HepG2 (cell line): ENCODE data around the gene IL1RL2. TPM values are rescaled to one million over a fixed set of nuclear protein-coding genes. Genes with fewer than 3 reads are reported as not detected.

Experiments
- ATAC-seq: fragments of 200-7000 bp; cut with Tn5 transposase; 3 replicates; pipeline ENCODE4 v1.9.1; 2020; ENCODE audit warnings: mild to moderate bottlenecking, moderate library complexity
- BruUV-seq: library from RNA; stranded (reverse); fragments of 400-500 nt; replicated peaks from 2 replicates; lab custom pipeline; 2021; lab: Mats Ljungman, UMichigan
- CTCF ChIA-PET: fragments of 300-600 bp; formaldehyde crosslinking; extraction: SDS; loops from one replicate; lab custom pipeline; 2021; ENCODE audit warnings: low total read pairs, inconsistent platforms, low intra/inter-chr PET ratio; lab: Yijun Ruan, JAX
- POLR2A ChIA-PET: fragments of 350-600 bp; sonication (Branson Sonifier 250); formaldehyde crosslinking; loops from one replicate; lab custom pipeline; 2020; ENCODE audit warnings: antibody characterized with exemption, inconsistent platforms; lab: Yijun Ruan, JAX
- DNase-seq: peaks from one replicate; pipeline ENCODE4 v3.0.0-alpha.2; 2015; ENCODE audit warnings: low spot score
- FAIRE-seq: peaks from 3 replicates; lab custom pipeline; 2011; peaks lifted over from hg19 to GRCh38; lab: Jason Lieb, UNC
- H2AFZ ChIP-seq: one replicate; pipeline ENCODE4 v1.6.1; 2011; ENCODE audit warnings: low read length, inconsistent platforms
- H3K27ac ChIP-seq: fragments of 300-600 bp; 3 replicates; pipeline ENCODE4 v1.8.0; 2011; ENCODE audit warnings: mixed run types, mild to moderate bottlenecking, mixed read lengths, low read length, inconsistent platforms; ENCODE audit not compliant: insufficient read depth; ENCODE audit errors: extremely low read length
- H3K27me3 ChIP-seq, 2 experiments: fragments of 200-600 bp in 1 of 2; 2 replicates in 1 of 2; 3 replicates in 1 of 2; pipeline versions ENCODE4 v1.6.0 to v1.8.0; 2011; ENCODE audit warnings: low read length in 2 of 2, mild to moderate bottlenecking in 2 of 2, moderate library complexity in 2 of 2, inconsistent platforms in 1 of 2; ENCODE audit not compliant: insufficient read depth in 2 of 2, control insufficient read depth in 1 of 2
- H3K36me3 ChIP-seq, 2 experiments: fragments of 200-600 bp in 1 of 2; replicated peaks in 1 of 2; 2 replicates in 1 of 2; 3 replicates in 1 of 2; pipeline versions ENCODE4 v1.5.1 to v1.8.0; 2011; ENCODE audit warnings: low read length in 2 of 2, inconsistent platforms in 1 of 2; ENCODE audit not compliant: insufficient read depth in 2 of 2, control insufficient read depth in 1 of 2
- H3K4me1 ChIP-seq: 2 replicates; pipeline ENCODE4 v1.5.1; 2012; ENCODE audit warnings: low read length, inconsistent platforms; ENCODE audit not compliant: insufficient read depth
- H3K4me2 ChIP-seq: 2 replicates; pipeline ENCODE4 v1.6.0; 2011; ENCODE audit warnings: low read depth, low read length, inconsistent platforms
- H3K4me3 ChIP-seq, 3 experiments: fragments of 200-600 bp in 1 of 3; sonication (generic), shearing (Covaris generic) in 1 of 3; replicated peaks in 1 of 3; 2 replicates each; pipeline ENCODE4 v1.5.1; 2011 to 2016; ENCODE audit warnings: low read length in 3 of 3, inconsistent platforms in 2 of 3, low read depth in 2 of 3, mild to moderate bottlenecking in 2 of 3, control low read depth in 1 of 3, mixed read lengths in 1 of 3; ENCODE audit not compliant: insufficient read depth in 1 of 3
- H3K79me2 ChIP-seq: one replicate; pipeline ENCODE4 v1.6.1; 2011; ENCODE audit warnings: low read length, inconsistent platforms; ENCODE audit not compliant: insufficient read depth
- H3K9ac ChIP-seq: 2 replicates; pipeline ENCODE4 v1.6.0; 2011; ENCODE audit warnings: mild to moderate bottlenecking, low read depth, low read length, inconsistent platforms; ENCODE audit not compliant: insufficient read depth
- H3K9me3 ChIP-seq: 2 replicates; pipeline ENCODE4 v1.5.1; 2012; ENCODE audit warnings: mild to moderate bottlenecking, low read length
- H4K20me1 ChIP-seq: 2 replicates; pipeline ENCODE4 v1.6.0; 2011; ENCODE audit warnings: inconsistent platforms, mild to moderate bottlenecking, low read length, moderate library complexity; ENCODE audit not compliant: insufficient read depth
- ATM ChIP-seq: fragments of 450-650 bp; IDR thresholded peaks from 2 replicates; pipeline ENCODE4 v1.7.1; 2017; ENCODE audit warnings: mild to moderate bottlenecking, borderline replicate concordance
- FIP1L1 ChIP-seq: fragments of 200-400 bp; formaldehyde crosslinking; IDR thresholded peaks from 2 replicates; pipeline ENCODE4 v1.6.1; 2018; ENCODE audit warnings: low read depth, mild to moderate bottlenecking, low read length, moderate library complexity, borderline replicate concordance; ENCODE audit not compliant: insufficient read depth
- HES4 ChIP-seq: sonication (generic); formaldehyde crosslinking; IDR thresholded peaks from 2 replicates; pipeline ENCODE4 v1.9.0; 2021; ENCODE audit warnings: mild to moderate bottlenecking, missing genetic modification reagents, borderline replicate concordance
- HNRNPLL ChIP-seq: fragments of 200-400 bp; formaldehyde crosslinking; IDR thresholded peaks from 2 replicates; pipeline ENCODE4 v1.6.1; 2017; ENCODE audit warnings: mild to moderate bottlenecking, low read depth, low read length; ENCODE audit not compliant: poor library complexity, severe bottlenecking
- MXI1 ChIP-seq: IDR thresholded peaks from 3 replicates; pipeline ENCODE4 v1.6.1; 2012; ENCODE audit warnings: low read depth, low read length, inconsistent platforms, borderline replicate concordance
- PHB2 ChIP-seq: fragments of 450-650 bp; IDR thresholded peaks from 2 replicates; pipeline ENCODE4 v1.6.1; 2018; ENCODE audit not compliant: partially characterized antibody
- PRPF4 ChIP-seq: fragments of 200-400 bp; formaldehyde crosslinking; IDR thresholded peaks from 2 replicates; pipeline ENCODE4 v1.6.1; 2016; ENCODE audit warnings: low read length, low read depth; ENCODE audit not compliant: poor library complexity, severe bottlenecking
- RBM22 ChIP-seq: fragments of 200-400 bp; formaldehyde crosslinking; optimal IDR thresholded peaks from 2 replicates; pipeline ENCODE3; 2017; ENCODE audit warnings: mild to moderate bottlenecking, low read length, moderate library complexity
- SMARCE1 ChIP-seq: fragments of 450-650 bp; IDR thresholded peaks from 2 replicates; pipeline ENCODE4 v1.6.1; 2017; ENCODE audit warnings: borderline replicate concordance
- SNRNP70 ChIP-seq: fragments of 200-400 bp; formaldehyde crosslinking; IDR thresholded peaks from 2 replicates; pipeline ENCODE4 v1.6.1; 2017; ENCODE audit warnings: mild to moderate bottlenecking, low read depth, low read length, moderate library complexity
- SSRP1 ChIP-seq: IDR thresholded peaks from 2 replicates; pipeline ENCODE4 v1.6.1; 2016; ENCODE audit warnings: control low read depth
- TEAD2 ChIP-seq: sonication (generic); formaldehyde crosslinking; IDR thresholded peaks from 2 replicates; pipeline ENCODE4 v1.9.0; 2021; ENCODE audit warnings: missing genetic modification reagents
- ZBTB7B ChIP-seq: sonication (generic); formaldehyde crosslinking; IDR thresholded peaks from 2 replicates; pipeline ENCODE4 v1.4.0; 2020; ENCODE audit warnings: missing genetic modification reagents
- ZFY ChIP-seq: sonication (generic); formaldehyde crosslinking; IDR thresholded peaks from 2 replicates; pipeline ENCODE4 v1.4.0; 2020; ENCODE audit warnings: missing genetic modification reagents
- ZNF138 ChIP-seq: sonication (generic); formaldehyde crosslinking; IDR thresholded peaks from 2 replicates; pipeline ENCODE4 v1.5.0; 2020; ENCODE audit warnings: mild to moderate bottlenecking, low read depth, missing genetic modification reagents
- ZNF570 ChIP-seq: sonication (generic); formaldehyde crosslinking; IDR thresholded peaks from 2 replicates; pipeline ENCODE4 v1.4.0; 2020; ENCODE audit warnings: mild to moderate bottlenecking, missing genetic modification reagents, borderline replicate concordance
- ZNF766 ChIP-seq: sonication (generic); formaldehyde crosslinking; IDR thresholded peaks from 2 replicates; pipeline ENCODE4 v1.5.0; 2020; ENCODE audit warnings: missing genetic modification reagents, borderline replicate concordance
- WGBS: methylation state at CpG from one replicate; pipeline ENCODE4 v1.1.6; 2017; ENCODE audit warnings: low lambda C conversion rate; 5-methylcytosine and 5-hydroxymethylcytosine counted together
- in situ Hi-C: cut with HindIII; loops from 2 replicates; pipeline ENCODE4 v1.10.0; 2017; ENCODE audit warnings: low pct_unique_long_range_greater_than_20kb; ENCODE audit not compliant: extremely low pct_ligation_motif_present
- intact Hi-C: fragments of 100-400 bp; cut with micrococcal nuclease; formaldehyde crosslinking; loops from one replicate; pipeline ENCODE4 v1.10.0; 2022; ENCODE audit not compliant: unreplicated experiment
- polyA plus RNA-seq, 8 experiments: library from polyadenylated mRNA; depleted of rRNA in 3 of 8; stranded (reverse) in 7 of 8; unstranded in 1 of 8; fragments of >200 nt; fragmentation: Illumina TruSeq in 4 of 8; extraction: Trizol in 4 of 8; gene quantifications; 2 replicates each; pipeline versions ENCODE4 v1.2.1 to v1.2.3, GENCODE V29; 2011 to 2016; ENCODE audit warnings: low read depth in 4 of 8, missing spikeins in 1 of 8, mixed read lengths in 1 of 8; ENCODE audit not compliant: insufficient read depth in 1 of 8
- total RNA-seq, 5 experiments: library from RNA; depleted of rRNA; stranded (reverse); fragments of >200 nt; fragmentation: Illumina TruSeq; extraction: Trizol; gene quantifications; 2 replicates each; pipeline ENCODE4 v1.2.3, GENCODE V29; 2016; ENCODE audit warnings: low read depth in 1 of 5
- TF ChIP-seq, protein P1 (sequence below): IDR thresholded peaks from 2 replicates; pipeline ENCODE4 v1.6.1; 2012; ENCODE audit warnings: inconsistent platforms
- TF ChIP-seq, protein P2 (sequence below): sonication (generic); formaldehyde crosslinking; IDR thresholded peaks from 2 replicates; pipeline ENCODE4 v1.8.0; 2022; ENCODE audit warnings: missing genetic modification reagents, low read depth, mild to moderate bottlenecking, borderline replicate concordance
- TF ChIP-seq, protein P3 (sequence below): sonication (generic); formaldehyde crosslinking; IDR thresholded peaks from 2 replicates; pipeline ENCODE4 v1.8.1; 2023; ENCODE audit warnings: missing genetic modification reagents, mild to moderate bottlenecking, borderline replicate concordance

Gene IL1RL2
- total and polyA plus RNA-seq, 2 of the 13 experiments (the other 11 are each of a cell fraction or from before 2014, with no cell fraction given), result 0.03 TPM; not detected in 1

GRCh38 chr2:102251042-102251848, 64.4 kb downstream of the IL1RL2 start:
- no peaks in the 10 kb centered on the region for H3K36me3 ChIP-seq
- WGBS, result 5% methylated on average over 52 of the region's 52 CpGs
- FAIRE-seq, result no peak
- no peaks in the 10 kb centered on the region for H3K9me3 ChIP-seq
- H4K20me1 ChIP-seq, result no peaks in the 10 kb centered on the region
- no TSS peak for BruUV-seq
- H3K4me2 ChIP-seq, result peak overlapping the region; percentile 95
- no peaks in the 10 kb centered on the region for H3K79me2 ChIP-seq
- no peak overlapping the region for H3K9ac ChIP-seq
- in situ Hi-C loops (loop anchor here (5.0 kb wide), 2 partner anchors 106 to 191 kb away; partner anchors contain the start of gene IL18R1), intact Hi-C loops (loop anchor here (2.0 to 5.0 kb wide), 2 partner anchors 104 to 191 kb away; partner anchors contain the start of gene IL18R1)
- ChIA-PET POLR2A (no interaction called here), CTCF (interaction anchor here (0.8 to 1.1 kb wide), 2 partner anchors 104 to 198 kb away, joined by 3 to 5 read pairs; no protein-coding TSS in a partner anchor)
- ATAC-seq, result peak; percentile 95
- peak overlapping the region; percentile 15 to 76 (median 61) for H3K4me3 ChIP-seq
- H3K27me3 ChIP-seq, result peaks cover 2 to 47% of the 10 kb centered on the region in 2 experiments; a peak in 4 of 5 replicates
- peak overlapping the region; percentile 75 for H2AFZ ChIP-seq
- H3K4me1 ChIP-seq, result peaks cover 7% of the 10 kb centered on the region
- no peak overlapping the region for H3K27ac ChIP-seq
- peak; percentile 38 for DNase-seq
- TF ChIP-seq, protein P1, sequence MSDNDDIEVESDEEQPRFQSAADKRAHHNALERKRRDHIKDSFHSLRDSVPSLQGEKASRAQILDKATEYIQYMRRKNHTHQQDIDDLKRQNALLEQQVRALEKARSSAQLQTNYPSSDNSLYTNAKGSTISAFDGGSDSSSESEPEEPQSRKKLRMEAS, result peak; percentile 32; the same call in 1 of the 2 replicates
- TF ChIP-seq SSRP1 (CRISPR knock-in tag) (no peak), SMARCE1 (no peak), ZNF570 (no peak), ZFY (peak; percentile 41; the same call in 1 of the 2 replicates), ZBTB7B (CRISPR knock-in tag) (peak; percentile 59; the same call in 1 of the 2 replicates), HNRNPLL (peak; percentile 86), PHB2 (no peak), FIP1L1 (no peak), RBM22 (no peak), HES4 (CRISPR knock-in tag) (0 out of 2 replicates have a peak, but pooled peaks have one; percentile 36), ZNF766 (CRISPR knock-in tag) (no peak), SNRNP70 (no peak), PRPF4 (no peak), TEAD2 (CRISPR knock-in tag) (0 out of 2 replicates have a peak, but pooled peaks have one; percentile 64), ZNF138 (no peak), MXI1 (no peak), ATM (no peak)
- TF ChIP-seq, protein P2, sequence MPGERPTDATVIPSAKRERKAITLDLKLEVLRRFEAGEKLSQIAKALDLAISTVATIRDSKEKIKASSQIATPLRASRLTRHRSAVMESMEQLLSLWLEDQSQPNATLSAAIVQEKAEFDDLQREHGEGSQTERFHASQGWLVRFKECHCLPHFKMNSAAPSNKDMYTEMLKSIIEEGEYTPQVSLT, result no peak
- TF ChIP-seq, protein P3, sequence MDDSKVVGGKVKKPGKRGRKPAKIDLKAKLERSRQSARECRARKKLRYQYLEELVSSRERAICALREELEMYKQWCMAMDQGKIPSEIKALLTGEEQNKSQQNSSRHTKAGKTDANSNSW, result no peak
